Astrocyte (in vitro differentiated cells and primary cell): ENCODE measurements around the gene VPS50. TPM values are rescaled to one million over a fixed set of nuclear protein-coding genes. Genes with fewer than 3 reads are reported as not detected.

Source experiments
- DNase-seq: peaks from one replicate; pipeline ENCODE4 v3.0.0-alpha.2; 2010; ENCODE audit warnings: low read depth
- FAIRE-seq: peaks from 2 replicates; lab custom pipeline; 2011; peaks lifted over from hg19 to GRCh38; lab: Jason Lieb, UNC
- H2AFZ ChIP-seq: 2 replicates; pipeline ENCODE4 v1.6.0; 2012; ENCODE audit warnings: low read depth, low read length, inconsistent platforms
- H3K27ac ChIP-seq: 2 replicates; pipeline ENCODE4 v1.5.1; 2011; ENCODE audit warnings: low read depth, low read length, inconsistent platforms
- H3K27me3 ChIP-seq: 2 replicates; pipeline ENCODE4 v1.6.0; 2011; ENCODE audit warnings: low read length, inconsistent platforms; ENCODE audit not compliant: insufficient read depth
- H3K36me3 ChIP-seq: 2 replicates; pipeline ENCODE4 v1.5.1; 2011; ENCODE audit warnings: low read length, inconsistent platforms; ENCODE audit not compliant: insufficient read depth
- H3K4me1 ChIP-seq: 2 replicates; pipeline ENCODE4 v1.5.1; 2011; ENCODE audit warnings: low read length, inconsistent platforms; ENCODE audit not compliant: insufficient read depth
- H3K4me2 ChIP-seq: 2 replicates; pipeline ENCODE4 v1.6.0; 2012; ENCODE audit warnings: low read length, inconsistent platforms
- H3K4me3 ChIP-seq: 2 replicates; pipeline ENCODE4 v1.5.1; 2011; ENCODE audit warnings: low read depth, mild to moderate bottlenecking, low read length, inconsistent platforms; ENCODE audit not compliant: insufficient read depth
- H3K79me2 ChIP-seq: 2 replicates; pipeline ENCODE4 v1.6.0; 2012; ENCODE audit warnings: mild to moderate bottlenecking, low read length, inconsistent platforms; ENCODE audit not compliant: insufficient read depth
- H3K9ac ChIP-seq: 2 replicates; pipeline ENCODE4 v1.6.0; 2012; ENCODE audit warnings: mild to moderate bottlenecking, low read length, inconsistent platforms
- H3K9me3 ChIP-seq: 2 replicates; pipeline ENCODE4 v1.5.1; 2012; ENCODE audit warnings: low read depth, mild to moderate bottlenecking, low read length, inconsistent platforms; ENCODE audit not compliant: insufficient read depth
- H4K20me1 ChIP-seq: 2 replicates; pipeline ENCODE4 v1.6.0; 2012; ENCODE audit warnings: low read length, inconsistent platforms; ENCODE audit not compliant: insufficient read depth
- H3K27ac Mint-ChIP-seq: one replicate; pipeline ENCODE4 v1.8.0; 2021; ENCODE audit warnings: mild to moderate bottlenecking, mixed read lengths; ENCODE audit not compliant: unreplicated experiment
- H3K27me3 Mint-ChIP-seq: one replicate; pipeline ENCODE4 v1.8.0; 2021; ENCODE audit warnings: low read depth, mixed read lengths; ENCODE audit not compliant: unreplicated experiment
- H3K36me3 Mint-ChIP-seq: one replicate; pipeline ENCODE4 v1.8.0; 2021; ENCODE audit warnings: low read depth, mixed read lengths; ENCODE audit not compliant: unreplicated experiment
- H3K4me1 Mint-ChIP-seq: one replicate; pipeline ENCODE4 v1.8.0; 2021; ENCODE audit warnings: low read depth, mixed read lengths; ENCODE audit not compliant: unreplicated experiment
- H3K4me3 Mint-ChIP-seq: one replicate; pipeline ENCODE4 v1.8.0; 2021; ENCODE audit warnings: mild to moderate bottlenecking, moderate library complexity, mixed read lengths; ENCODE audit not compliant: unreplicated experiment
- H3K9me3 Mint-ChIP-seq: one replicate; pipeline ENCODE4 v1.8.0; 2021; ENCODE audit warnings: mild to moderate bottlenecking, mixed read lengths; ENCODE audit not compliant: unreplicated experiment
- CTCF ChIP-seq: IDR thresholded peaks from 2 replicates; pipeline ENCODE4 v1.5.1; 2011; ENCODE audit warnings: low read depth, mild to moderate bottlenecking, inconsistent platforms, low read length, moderate library complexity; ENCODE audit not compliant: insufficient read depth
- EZH2 ChIP-seq: IDR thresholded peaks from 2 replicates; pipeline ENCODE4 v1.6.1; 2012; ENCODE audit warnings: mild to moderate bottlenecking, low read length, inconsistent platforms; ENCODE audit not compliant: insufficient read depth
- total RNA-seq: library from RNA; stranded (reverse); gene quantifications from 2 replicates; pipeline ENCODE4 v1.2.1, GENCODE V29; 2021

Gene VPS50
- total RNA-seq, 1 donor from 2014 or later: 19.0 TPM

DNA sequence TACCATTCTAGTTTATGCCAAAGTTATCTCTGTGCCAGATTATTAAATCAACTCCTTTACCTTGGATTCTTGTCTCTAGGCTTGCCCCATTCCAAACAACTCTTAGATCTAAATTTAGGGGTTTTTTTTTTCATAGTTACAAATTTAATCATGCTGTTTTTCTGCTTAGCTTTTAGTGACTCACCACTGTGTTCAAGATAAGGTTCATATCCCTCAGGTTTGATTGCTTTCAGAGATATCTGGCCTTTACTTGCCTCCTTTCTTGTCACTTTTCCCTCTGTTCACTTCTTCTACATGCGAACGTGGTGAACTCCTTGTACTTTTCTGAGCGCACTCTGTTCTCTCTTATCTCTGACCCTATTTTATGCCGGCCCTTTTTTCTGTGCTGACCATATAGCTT, 78.2 kb downstream of the VPS50 start:
- H3K4me3 Mint-ChIP-seq: no peak overlapping the region
- H3K27ac ChIP-seq: no peak overlapping the region
- no peak for FAIRE-seq
- no peaks in the 10 kb centered on the region for H4K20me1 ChIP-seq
- H3K36me3 ChIP-seq: no peaks in the 10 kb centered on the region
- H3K36me3 Mint-ChIP-seq: peaks cover 2% of the 10 kb centered on the region
- no peaks in the 10 kb centered on the region for H3K27me3 ChIP-seq
- TF ChIP-seq CTCF (no peak), EZH2 (no peak)
- peak; percentile 61 for DNase-seq
- no peaks in the 10 kb centered on the region for H3K79me2 ChIP-seq
- no peaks in the 10 kb centered on the region for H3K9me3 ChIP-seq
- no peak overlapping the region for H2AFZ ChIP-seq
- peaks cover 26% of the 10 kb centered on the region for H3K4me1 Mint-ChIP-seq
- H3K27me3 Mint-ChIP-seq: no peaks in the 10 kb centered on the region
- H3K27ac Mint-ChIP-seq: peak overlapping the region; percentile 38
- H3K4me3 ChIP-seq: no peak overlapping the region
- peaks cover 19% of the 10 kb centered on the region for H3K4me1 ChIP-seq
- H3K4me2 ChIP-seq: peak overlapping the region; percentile 60
- H3K9ac ChIP-seq: no peak overlapping the region
- H3K9me3 Mint-ChIP-seq: no peaks in the 10 kb centered on the region

GRCh38 chr7:93314449-93314848, 82.3 kb downstream of the VPS50 start:
- no peak overlapping the region for H3K4me2 ChIP-seq

More at GRCh38 chr7:93314449-93314848, 82.3 kb downstream of the VPS50 start:
- Mint-ChIP-seq H3K4me3 (no peak overlapping the region), H3K36me3 (peaks cover 3% of the 10 kb centered on the region), H3K4me1 (peaks cover 33% of the 10 kb centered on the region), H3K27me3 (no peaks in the 10 kb centered on the region), H3K27ac (peak overlapping the region; percentile 6), H3K9me3 (peaks cover 3% of the 10 kb centered on the region)
- Histone ChIP-seq H3K27me3 (no peaks in the 10 kb centered on the region), H3K36me3 (no peaks in the 10 kb centered on the region), H4K20me1 (no peaks in the 10 kb centered on the region), H3K79me2 (no peaks in the 10 kb centered on the region), H3K4me1 (peaks cover 19% of the 10 kb centered on the region), H3K4me3 (no peak overlapping the region), H3K9ac (no peak overlapping the region), H3K27ac (no peak overlapping the region), H3K9me3 (no peaks in the 10 kb centered on the region), H2AFZ (no peak overlapping the region)
- DNase-seq: no peak
- TF ChIP-seq EZH2: no peak
- TF ChIP-seq CTCF: no peak
- FAIRE-seq: no peak
